ENCODE results near the gene DLX5. TPM values are rescaled to one million over a fixed set of nuclear protein-coding genes. Genes with fewer than 3 reads are reported as not detected.

DLX5 gene
- total RNA-seq, 2 donors from 2014 or later: 0.64 to 1.6 TPM

- Histone ChIP-seq H3K9me3 (no peaks in the 10 kb centered on the region), H3K27ac (no peak overlapping the region), H3K27me3 (replicated peaks; ENCODE audit: insufficient read depth) (peaks cover 14% of the 10 kb centered on the region), H3K36me3 (no peaks in the 10 kb centered on the region), H3K4me3 (no peak overlapping the region), H3K4me1 (replicated peaks) (no peaks in the 10 kb centered on the region)
- no peak for DNase-seq (ENCODE audit: low spot score)
- intact Hi-C loops (cut with DNase I): loop anchor here (2.0 to 10.0 kb wide), 3 partner anchors 701 to 1109 kb away; partner anchors contain the start of gene SLC25A13
- 45% methylated on average over 29 of the region's 29 CpGs for WGBS
- TF ChIP-seq POLR2AphosphoS5 (IDR thresholded peaks at IDR 0.05) (no peak), CTCF (IDR thresholded peaks at IDR 0.05) (no peak), POLR2A (IDR thresholded peaks at IDR 0.05) (no peak)
These were observed 1.5 kb upstream of the DLX5 start for GRCh38 chr7:97025983-97026714.

- peak overlapping the region; percentile 33 to 37 for H3K4me3 ChIP-seq
- intact Hi-C loops (cut with DNase I): loop anchor here (5.0 to 10.0 kb wide), 2 partner anchors 700 to 1108 kb away; partner anchors contain the start of gene SLC25A13
- no peak for TF ChIP-seq POLR2AphosphoS5 (IDR thresholded peaks at IDR 0.05)
- TF ChIP-seq POLR2A (IDR thresholded peaks at IDR 0.05): no peak
- TF ChIP-seq CTCF (IDR thresholded peaks at IDR 0.05): no peak
- H3K36me3 ChIP-seq: no peaks in the 10 kb centered on the region
- peaks cover 17% of the 10 kb centered on the region for H3K27me3 ChIP-seq (replicated peaks; ENCODE audit: insufficient read depth)
- no peak for DNase-seq (ENCODE audit: low spot score)
- WGBS: 9% methylated on average over 8 of the region's 8 CpGs
- H3K4me1 ChIP-seq (replicated peaks): no peaks in the 10 kb centered on the region
- H3K9me3 ChIP-seq: no peaks in the 10 kb centered on the region
- no peak overlapping the region for H3K27ac ChIP-seq
These were observed 484 bp upstream of the DLX5 start for GRCh38 chr7:97025130-97025499.

GRCh38 chr7:97022491-97023306 is 1.9 kb downstream of the DLX5 start:
- no peaks in the 10 kb centered on the region for H3K36me3 ChIP-seq
- no peaks in the 10 kb centered on the region for H3K9me3 ChIP-seq
- WGBS: 19% methylated on average over 35 of the region's 35 CpGs
- H3K4me1 ChIP-seq (replicated peaks): no peaks in the 10 kb centered on the region
- no peak overlapping the region for H3K27ac ChIP-seq
- H3K4me3 ChIP-seq: no peak overlapping the region
- peaks cover 17% of the 10 kb centered on the region for H3K27me3 ChIP-seq (replicated peaks; ENCODE audit: insufficient read depth)
- intact Hi-C loops (cut with DNase I): loop anchor here (10.0 kb wide), 1 partner anchor 698 kb away; the partner anchor contains the start of gene SLC25A13
- TF ChIP-seq POLR2A (IDR thresholded peaks at IDR 0.05): no peak
- TF ChIP-seq CTCF (IDR thresholded peaks at IDR 0.05): no peak
- no peak for TF ChIP-seq POLR2AphosphoS5 (IDR thresholded peaks at IDR 0.05)
- DNase-seq (ENCODE audit: low spot score): no peak

- no peaks in the 10 kb centered on the region for H3K4me1 ChIP-seq (replicated peaks)
These were observed 2.7 kb downstream of the DLX5 start for GRCh38 chr7:97021747-97022490.

More at GRCh38 chr7:97021747-97022490, 2.7 kb downstream of the DLX5 start:
- DNase-seq (ENCODE audit: low spot score): no peak
- H3K36me3 ChIP-seq: no peaks in the 10 kb centered on the region
- H3K4me3 ChIP-seq: no peak overlapping the region
- H3K9me3 ChIP-seq: no peaks in the 10 kb centered on the region
- no peak overlapping the region for H3K27ac ChIP-seq
- WGBS: 55% methylated on average over 34 of the region's 39 CpGs
- TF ChIP-seq CTCF (IDR thresholded peaks at IDR 0.05) (no peak), POLR2A (IDR thresholded peaks at IDR 0.05) (no peak), POLR2AphosphoS5 (IDR thresholded peaks at IDR 0.05) (no peak)
- intact Hi-C loops (cut with DNase I): loop anchor here (10.0 kb wide), 1 partner anchor 697 kb away; the partner anchor contains the start of gene SLC25A13
- peaks cover 20% of the 10 kb centered on the region for H3K27me3 ChIP-seq (replicated peaks; ENCODE audit: insufficient read depth)
